SK-N-MC (cell line): Measurements from ENCODE around the gene ODC1.

ENCODE experiments used
- FOXP2 ChIP-seq: optimal IDR thresholded peaks from 2 replicates; pipeline ENCODE3; 2011; ENCODE audit warnings: mild to moderate bottlenecking, moderate library complexity; ENCODE audit not compliant: insufficient read depth; ENCODE audit errors: extremely low read length, control extremely low read depth
- POLR2AphosphoS5 ChIP-seq: IDR thresholded peaks from 2 replicates; pipeline ENCODE4 v1.6.1; 2012; ENCODE audit warnings: mild to moderate bottlenecking, low read depth, low read length, borderline replicate concordance

DNA sequence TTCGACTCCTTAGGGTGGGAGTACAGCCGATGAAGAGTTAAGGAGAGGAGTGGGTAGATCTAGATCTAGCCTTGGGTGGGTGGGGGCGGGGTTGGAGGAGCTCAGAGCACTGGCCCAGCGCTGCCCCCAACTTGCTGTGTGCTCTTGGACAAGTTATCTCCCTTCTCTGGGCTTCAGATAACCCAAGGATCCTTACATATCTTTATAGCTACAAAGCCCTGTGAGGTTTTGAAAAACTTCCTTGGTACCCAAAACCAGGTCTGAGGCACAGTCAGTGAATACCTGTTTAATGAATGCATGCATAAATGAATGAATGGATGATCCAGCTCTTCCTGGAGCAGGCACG lies 1.3 kb upstream of the ODC1 start:
- TF ChIP-seq POLR2AphosphoS5: no peak
- TF ChIP-seq FOXP2: no peak
